GM12872 (cell line): ENCODE results near the gene SERPINI1.

Source experiments
- CTCF ChIP-seq: IDR thresholded peaks from 3 replicates; pipeline ENCODE4 v1.5.1; 2011; ENCODE audit warnings: low read depth, mild to moderate bottlenecking, low read length, moderate library complexity; ENCODE audit not compliant: insufficient read depth

Gene SERPINI1

GRCh38 chr3:167798443-167798842 lies 62.9 kb downstream of the SERPINI1 start:
- no peak for TF ChIP-seq CTCF

- no peak for TF ChIP-seq CTCF
Measured at GRCh38 chr3:167808910-167809309, 73.4 kb downstream of the SERPINI1 start.

GRCh38 chr3:167810236-167810635 lies 74.7 kb downstream of the SERPINI1 start:
- TF ChIP-seq CTCF, result no peak

- no peak for TF ChIP-seq CTCF
Measured at GRCh38 chr3:167811031-167811430, 75.5 kb downstream of the SERPINI1 start.

- no peak for TF ChIP-seq CTCF
Measured at GRCh38 chr3:167813169-167814123, 77.9 kb downstream of the SERPINI1 start.

GRCh38 chr3:167814441-167814951 lies 79.0 kb downstream of the SERPINI1 start:
- TF ChIP-seq CTCF, result no peak

- no peak for TF ChIP-seq CTCF
Measured at GRCh38 chr3:167816953-167817352, 81.4 kb downstream of the SERPINI1 start.
